Breast epithelium (tissue), 3 donors: ENCODE data around the gene KYNU.
"Not testable (repeated sequence)": the region's sequence is repeated elsewhere in the genome, so short reads cannot be mapped to it uniquely, and the experiment has no call there.

ENCODE experiments used
- CTCF ChIP-seq, 3 donors: fragments of 450-650 bp; IDR thresholded peaks; one replicate each; pipeline ENCODE4 v1.5.1; 2016 to 2017; ENCODE audit warnings: antibody characterized with exemption in 3 of 3, mild to moderate bottlenecking in 3 of 3, moderate library complexity in 3 of 3
- POLR2A ChIP-seq: fragments of 450-650 bp; IDR thresholded peaks from one replicate; pipeline ENCODE4 v1.6.1; 2016; ENCODE audit warnings: antibody characterized with exemption, mild to moderate bottlenecking, moderate library complexity
- POLR2AphosphoS5 ChIP-seq, 3 donors: sonication (generic); formaldehyde crosslinking; IDR thresholded peaks; one replicate each; pipeline ENCODE4 v1.6.1; 2017; ENCODE audit warnings: antibody characterized with exemption in 3 of 3

GRCh38 chr2:142882500-142882899 lies 5.0 kb downstream of the KYNU start:
- TF ChIP-seq POLR2AphosphoS5 (IDR thresholded peaks at IDR 0.05); CTCF (IDR thresholded peaks at IDR 0.05); POLR2A: not testable (repeated sequence)
